HG02885 (cell line): Measurements from ENCODE around the gene RMND5B.
"Not testable (repeated sequence)": the region's sequence is repeated elsewhere in the genome, so short reads cannot be mapped to it uniquely, and the experiment has no call there.

ENCODE experiments used
- ATAC-seq: cut with Tn5 transposase; IDR thresholded peaks from one replicate; pipeline ENCODE4 v1.9.1; 2021; ENCODE audit warnings: mild to moderate bottlenecking; ENCODE audit not compliant: unreplicated experiment, poor library complexity

The RMND5B gene

DNA sequence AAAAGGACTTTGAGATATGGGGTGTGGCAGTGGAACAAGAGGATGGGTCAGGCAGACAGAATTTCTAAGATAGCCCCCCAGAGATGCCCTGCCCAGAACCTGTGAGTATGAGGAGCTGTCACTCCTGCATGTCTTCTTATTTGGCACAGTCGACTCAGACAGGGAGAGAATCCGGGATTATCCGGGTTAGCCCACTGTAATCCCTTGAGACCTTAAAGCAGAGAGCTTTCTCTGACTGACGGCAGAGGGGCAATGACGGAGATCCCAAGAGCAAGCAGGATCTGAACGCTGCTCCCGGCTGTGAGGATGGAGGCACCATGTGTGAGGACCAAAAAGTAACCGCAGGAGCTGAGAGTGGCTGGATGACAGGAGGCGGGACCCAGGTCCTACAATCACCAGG lies 31.7 kb downstream of the RMND5B start:
- ATAC-seq, result no peak

DNA sequence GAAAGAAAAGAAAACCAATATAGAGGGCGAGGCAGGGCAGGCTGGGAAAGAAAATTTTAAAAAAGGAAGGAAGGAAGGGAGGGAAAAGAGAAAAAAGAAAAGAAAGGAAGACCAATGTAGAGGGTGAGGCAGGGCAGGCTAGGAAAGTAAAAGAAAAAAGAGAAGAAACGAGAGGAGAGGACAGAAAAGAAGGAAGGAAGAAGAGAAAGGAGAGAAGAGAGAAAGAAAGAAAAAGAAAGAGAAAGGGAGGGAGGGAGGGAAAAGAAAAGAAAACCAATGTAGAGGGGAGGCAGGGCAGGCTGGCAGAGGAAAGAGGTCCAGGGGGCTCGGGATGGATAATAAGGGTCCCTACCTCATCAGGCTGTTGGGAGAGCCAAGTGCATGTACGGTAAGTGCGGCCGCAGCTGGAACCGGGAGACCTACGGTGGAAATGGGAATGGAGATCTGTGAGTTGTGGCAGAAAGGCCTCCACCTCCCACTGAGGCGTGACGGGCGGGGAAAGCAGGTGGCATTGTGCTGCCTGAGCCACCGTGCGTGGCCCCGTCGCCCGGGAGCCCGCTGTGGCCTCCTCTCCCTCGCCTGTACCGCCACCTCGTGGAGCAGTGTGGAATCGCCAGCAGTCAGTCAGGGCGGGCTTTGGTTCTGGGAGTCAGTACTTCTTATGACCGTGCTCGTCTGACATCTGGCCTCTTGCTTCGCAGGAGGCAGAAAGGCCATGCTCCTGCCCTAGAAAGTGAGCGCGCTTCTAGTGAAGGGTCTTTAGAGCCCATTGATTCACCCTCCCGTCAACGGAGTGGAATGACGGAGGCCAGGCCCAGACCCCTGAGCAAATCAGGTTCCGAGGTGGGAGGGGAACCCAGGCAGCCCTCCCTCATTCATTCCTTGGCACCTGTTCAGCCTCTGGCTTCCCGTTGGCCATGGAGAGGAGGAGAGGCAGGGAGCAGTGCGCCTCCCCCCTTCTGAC lies 33.2 kb downstream of the RMND5B start:
- ATAC-seq, result peak; percentile 79

DNA sequence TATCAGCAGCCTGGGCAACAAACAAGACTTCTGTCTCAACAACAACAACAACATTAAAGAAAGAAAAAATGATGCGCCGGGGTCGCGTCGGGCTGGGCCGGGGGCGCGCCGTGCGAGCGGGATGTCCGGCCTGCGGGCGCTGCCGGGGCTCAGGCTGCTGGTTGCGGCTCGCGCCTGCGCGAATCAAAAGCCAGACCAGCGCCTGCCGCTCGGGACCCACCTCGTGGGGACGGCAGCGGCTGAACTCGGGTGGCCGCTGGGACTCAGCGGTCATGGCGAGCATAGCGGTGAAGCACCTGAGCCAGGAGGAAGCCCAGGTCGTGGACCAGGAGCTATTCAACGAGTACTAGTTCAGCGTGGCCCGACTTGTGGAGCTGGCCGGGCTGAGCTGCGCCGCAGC lies 34.8 kb downstream of the RMND5B start:
- ATAC-seq, result no peak

DNA sequence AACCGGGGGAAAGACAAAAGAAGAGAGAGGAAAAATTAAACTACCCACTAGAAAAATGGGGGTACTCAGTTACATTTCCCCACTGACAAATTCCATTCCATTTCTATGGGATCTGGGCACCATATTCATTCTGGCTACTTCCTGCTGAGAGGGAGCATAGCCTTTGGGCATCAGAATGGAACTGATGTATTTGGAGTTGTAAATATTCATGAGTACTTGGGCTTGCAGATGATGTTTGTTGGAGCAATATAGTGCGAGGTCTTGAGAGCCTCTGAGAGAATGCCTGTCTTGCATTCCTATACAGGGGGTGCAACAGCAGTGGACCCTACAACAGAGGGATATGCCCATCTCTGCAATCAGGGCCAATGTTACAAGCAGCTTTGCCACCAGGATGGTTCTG lies 39.6 kb downstream of the RMND5B start:
- no peak for ATAC-seq

DNA sequence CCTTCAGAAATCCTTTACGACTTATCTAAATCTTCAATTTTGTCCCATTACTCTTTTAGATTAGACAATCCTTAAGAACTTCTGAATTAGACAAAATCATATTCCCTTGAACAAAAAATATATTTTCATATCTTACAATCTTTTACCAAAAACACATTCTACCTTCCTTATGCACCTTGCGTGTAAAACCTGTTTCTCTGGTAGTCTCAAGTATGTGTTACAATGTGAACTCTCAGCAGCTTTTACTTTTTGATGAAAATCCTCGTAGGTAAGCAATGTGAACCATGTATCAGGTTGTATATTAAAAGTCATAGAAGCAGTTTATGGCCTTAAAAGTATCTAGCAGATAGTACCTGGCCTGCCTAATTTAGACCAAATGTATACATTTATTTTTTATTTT lies 43.6 kb downstream of the RMND5B start:
- no peak for ATAC-seq

DNA sequence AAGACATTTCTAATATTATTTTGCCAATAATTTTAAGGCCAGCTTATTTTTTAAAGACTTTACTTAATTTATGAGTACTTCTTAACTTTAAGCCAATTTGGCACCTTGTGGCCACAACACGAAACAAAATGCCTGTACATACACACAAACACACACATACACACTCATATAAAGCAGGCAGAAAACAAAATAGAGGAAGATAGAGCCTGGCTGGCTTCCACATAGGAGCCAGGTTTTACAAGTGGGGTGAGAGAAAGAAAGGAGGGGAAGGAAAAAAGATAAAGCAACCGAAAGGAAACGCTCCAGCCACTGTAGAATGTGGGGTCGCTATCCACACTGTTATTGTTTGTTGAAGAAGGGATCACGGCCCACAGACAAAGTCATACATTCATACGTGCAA lies 46.0 kb downstream of the RMND5B start:
- no peak for ATAC-seq

DNA sequence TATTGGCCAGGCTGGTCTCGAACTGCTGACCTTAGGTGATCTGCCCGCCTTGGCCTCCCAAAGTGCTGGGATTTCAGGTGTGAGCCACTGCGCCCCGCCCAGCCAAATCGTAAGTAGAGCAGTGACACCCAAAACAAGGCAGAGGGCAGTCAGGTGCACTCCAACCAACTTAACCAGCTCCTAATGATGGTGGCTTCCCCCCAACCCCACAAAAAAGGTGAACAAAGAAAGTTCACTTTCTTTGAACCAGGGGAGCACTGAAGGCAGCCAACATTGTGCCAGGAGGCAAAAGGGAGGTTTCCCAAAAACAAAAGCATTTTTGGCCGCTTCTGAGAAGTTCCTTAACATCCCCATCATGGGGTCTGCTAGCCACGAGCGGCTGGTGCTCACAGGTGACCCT lies 46.8 kb downstream of the RMND5B start:
- ATAC-seq, result no peak

DNA sequence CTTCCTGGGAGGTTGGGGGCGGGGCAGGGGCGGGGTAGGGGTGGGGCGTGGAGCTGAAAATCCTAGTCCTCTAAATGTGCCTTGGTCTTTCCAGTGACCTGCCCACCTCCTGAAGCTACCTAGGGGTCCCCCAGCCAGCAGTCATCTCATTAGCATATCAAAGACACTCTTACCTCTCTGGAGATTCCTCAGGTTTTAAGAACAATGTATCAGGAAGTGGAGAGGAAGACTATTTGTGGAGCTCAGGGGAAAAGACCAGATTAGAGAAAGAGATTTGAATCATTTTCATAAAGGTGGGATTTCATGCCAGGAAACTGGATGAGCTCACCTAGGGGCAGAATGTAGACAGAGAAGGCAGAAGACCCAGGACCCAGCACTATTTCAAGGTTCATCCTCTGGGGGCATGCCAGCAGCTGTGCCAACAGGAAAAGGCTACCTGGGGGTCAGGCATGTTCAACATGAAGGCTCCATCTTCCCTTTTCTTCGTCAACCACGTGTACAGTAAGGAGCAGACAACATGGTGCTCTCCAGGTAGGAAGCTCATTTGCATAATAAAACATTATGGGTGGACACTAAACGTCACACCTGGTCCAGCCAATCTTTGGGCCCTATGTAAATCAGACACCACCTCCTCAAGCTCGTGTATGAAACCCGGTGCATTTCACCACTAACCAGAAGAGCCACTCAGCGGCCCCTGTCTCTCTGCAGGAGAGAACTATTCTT lies 49.5 kb downstream of the RMND5B start:
- ATAC-seq, result no peak

DNA sequence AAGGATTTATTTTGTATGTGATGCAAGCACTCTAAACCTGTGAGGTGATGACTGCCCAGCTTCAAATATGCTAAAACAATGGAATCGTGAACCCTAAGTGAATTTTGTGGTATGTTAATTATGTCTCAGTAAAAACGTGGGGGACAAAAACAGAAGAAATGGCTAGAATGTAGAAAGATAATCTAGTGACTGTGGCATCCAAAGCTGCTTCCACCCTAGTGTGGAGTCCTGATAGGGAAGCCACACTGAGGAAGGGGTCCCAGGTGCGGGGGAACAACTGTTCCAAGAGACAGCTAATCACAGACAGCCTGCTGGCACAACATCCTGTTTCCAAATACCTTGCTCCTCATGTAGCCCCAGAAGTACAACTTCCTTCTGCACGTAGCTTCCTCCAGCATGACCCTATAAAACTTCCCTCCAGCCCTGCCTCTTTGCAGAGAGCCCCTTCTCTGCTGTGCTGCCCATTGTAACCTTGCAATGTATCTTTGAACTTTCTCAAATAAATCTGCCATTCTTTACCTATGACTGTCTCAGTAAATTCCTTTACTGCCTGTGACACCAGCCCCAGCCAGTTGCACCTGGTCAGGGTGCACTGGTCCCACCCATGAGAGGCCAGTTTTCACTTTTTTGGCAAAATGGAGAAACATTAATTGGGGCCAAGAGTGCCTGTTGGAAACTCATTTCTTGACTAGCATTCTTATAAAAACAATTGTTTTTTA lies 51.5 kb downstream of the RMND5B start:
- no peak for ATAC-seq

DNA sequence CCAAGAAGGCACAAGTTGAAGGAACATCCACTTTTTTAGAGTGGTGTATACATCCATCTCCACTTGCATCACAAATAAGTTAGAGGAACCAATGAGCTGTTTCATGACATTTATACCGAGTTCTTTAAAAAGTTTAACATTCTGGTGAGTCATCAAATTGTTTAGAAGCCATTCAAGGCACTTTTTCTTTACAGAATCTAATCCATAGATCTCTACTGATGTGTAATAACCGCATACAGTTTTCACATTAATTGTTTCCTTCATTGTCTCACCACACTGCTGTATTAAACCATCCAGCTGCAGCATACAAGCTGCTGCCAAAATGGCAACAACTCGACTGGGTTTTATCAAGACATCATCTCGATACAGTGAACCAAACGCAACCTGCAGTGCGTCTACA lies 55.6 kb downstream of the RMND5B start:
- ATAC-seq, result no peak

DNA sequence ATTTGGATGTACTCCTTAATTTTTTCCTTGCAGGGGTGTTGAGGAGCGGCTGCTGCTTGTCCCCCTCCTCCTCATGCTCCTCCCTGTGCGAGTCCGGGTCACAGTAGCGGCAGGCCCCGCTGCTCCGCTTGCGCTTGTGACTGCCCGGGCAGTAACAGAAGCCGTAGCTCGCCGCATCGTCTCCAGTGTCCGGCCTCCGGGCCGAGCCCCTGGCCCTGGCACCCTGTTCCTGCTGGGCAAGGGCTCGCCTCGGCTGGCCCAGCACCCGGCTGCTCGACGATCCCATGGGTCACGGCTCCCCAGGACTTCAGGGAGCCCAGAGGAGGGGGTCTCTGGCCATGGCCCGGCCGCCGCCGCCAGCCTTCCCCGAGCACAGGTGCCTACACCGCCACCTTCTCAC lies 56.2 kb downstream of the RMND5B start, which contains the start of gene GMCL2:
TSS of gene GMCL2 (minus strand) at position 358 of the 400 bp plus-strand sequence. CDS start at position 286, 72 bp downstream.
- ATAC-seq, result no peak

DNA sequence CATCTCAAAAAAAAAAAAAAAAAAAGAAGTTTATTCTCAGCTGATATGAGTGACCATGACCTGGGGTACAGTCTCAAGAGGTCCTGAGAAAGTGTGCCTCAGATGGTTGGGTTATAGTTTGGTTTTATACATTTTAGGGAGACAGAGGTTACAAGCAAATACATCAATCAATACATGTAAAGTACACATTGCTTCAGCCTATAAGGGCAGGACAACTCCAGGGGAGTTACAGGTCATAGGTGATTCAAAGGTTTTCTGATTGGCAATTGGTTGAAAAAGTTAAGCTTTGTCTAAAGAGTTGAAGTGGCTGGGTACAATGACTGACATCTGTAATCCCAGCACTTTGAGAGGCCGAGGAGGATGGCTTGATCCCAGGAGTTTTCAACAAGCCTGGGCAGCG lies 58.6 kb downstream of the RMND5B start:
- no peak for ATAC-seq

DNA sequence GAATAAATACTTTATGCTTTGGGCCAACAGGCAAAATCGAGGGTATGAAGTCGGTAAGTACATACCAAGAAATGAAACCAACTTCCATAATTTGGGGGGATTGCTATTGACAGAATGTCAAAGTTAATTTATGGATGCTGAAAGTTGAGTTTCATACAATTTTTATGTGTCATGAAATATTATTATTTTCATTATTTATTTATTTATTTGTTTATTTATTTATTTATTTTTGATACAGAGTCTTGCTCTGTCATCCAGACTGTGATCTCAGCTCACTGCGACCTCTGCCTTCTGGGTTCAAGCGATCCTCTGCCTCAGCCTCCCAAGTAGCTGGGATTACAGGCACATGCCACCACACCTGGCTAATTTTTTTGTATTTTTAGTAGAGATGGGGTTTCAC lies 60.8 kb downstream of the RMND5B start:
- no peak for ATAC-seq

DNA sequence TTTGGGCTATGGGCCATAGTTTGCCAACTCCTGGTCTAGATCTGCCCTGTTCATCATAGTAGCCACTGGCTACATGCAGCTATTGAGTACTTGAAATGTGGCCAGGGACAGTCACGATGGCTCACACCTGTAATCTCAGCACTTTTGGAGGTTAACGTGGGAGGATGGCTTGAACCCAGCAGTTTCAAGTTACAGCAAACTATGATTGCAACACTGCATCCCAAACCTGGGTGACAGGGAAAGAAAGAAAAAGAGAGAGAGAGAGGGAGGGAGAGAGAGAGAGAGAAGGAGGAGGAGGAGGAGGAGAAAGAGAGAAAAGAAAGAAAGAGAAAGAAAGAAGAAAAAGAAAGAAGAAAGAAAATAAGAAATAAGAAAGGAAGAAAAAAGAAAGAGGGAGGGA lies 61.4 kb downstream of the RMND5B start:
- ATAC-seq, result no peak

DNA sequence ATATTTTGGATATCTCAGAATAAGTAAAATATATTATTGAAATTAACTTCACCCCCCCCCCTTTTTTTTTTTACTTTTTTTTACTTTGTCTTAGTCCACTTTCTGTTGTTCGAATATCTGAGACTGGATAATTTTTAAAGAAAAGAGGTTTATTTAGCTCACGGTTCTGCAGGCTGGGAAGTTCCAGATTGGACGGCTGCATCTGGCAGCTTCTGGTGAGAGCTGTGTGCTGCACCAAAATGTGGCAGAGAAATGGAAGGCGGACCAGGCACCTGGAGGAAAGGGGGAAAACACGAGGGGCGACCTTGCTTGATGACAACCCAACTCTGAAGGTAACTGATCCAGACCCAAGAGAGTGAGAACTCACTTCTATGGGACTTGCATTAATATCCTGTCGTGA lies 62.0 kb downstream of the RMND5B start:
- ATAC-seq, result no peak

DNA sequence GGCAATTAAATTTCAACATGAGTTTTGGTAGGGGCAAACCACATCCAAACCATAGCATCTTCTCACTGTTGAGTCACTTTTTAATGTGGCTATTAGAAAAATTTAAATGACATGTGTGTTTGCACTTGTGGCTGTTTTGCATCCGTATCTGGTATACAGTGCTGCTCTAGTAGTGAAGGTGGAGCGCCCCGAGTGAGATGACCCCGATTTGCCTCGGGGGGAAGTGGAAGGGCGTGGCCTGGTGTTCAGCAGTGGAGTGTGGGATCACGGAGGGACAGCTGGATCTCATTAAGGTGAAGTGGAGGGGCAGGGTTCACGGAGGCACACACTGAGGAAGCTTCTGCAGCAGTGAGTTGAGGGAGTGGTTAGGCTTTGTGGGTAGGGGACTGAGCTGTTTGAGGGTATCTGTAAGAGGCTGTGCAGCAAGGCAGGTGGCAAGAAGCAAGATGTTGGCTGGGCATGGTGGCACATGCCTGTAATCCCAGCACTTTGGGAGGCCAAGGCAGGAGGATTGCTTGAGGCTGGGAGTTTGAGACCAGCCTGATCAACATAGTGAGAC lies 62.5 kb downstream of the RMND5B start:
- ATAC-seq, result no peak

DNA sequence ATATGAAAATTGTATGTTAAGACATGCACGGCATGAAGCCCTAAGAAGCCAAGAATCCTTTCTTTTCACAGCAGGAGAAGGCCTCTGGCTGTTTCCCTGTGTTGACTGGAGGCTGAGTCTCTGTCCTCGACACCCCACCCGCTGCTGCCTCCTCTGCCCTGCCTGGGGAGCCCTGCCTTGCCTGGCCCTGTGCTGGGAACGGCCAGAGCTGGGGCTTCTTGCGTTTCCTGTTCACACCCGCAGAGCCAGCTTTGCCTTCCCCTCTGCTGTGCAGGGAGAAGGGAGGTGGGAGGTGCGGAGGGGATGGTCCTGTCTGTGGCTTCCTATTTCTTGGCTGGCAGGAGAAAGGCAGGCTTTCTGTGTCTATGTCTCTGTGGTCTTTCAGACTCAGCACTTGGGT lies 63.2 kb downstream of the RMND5B start:
- ATAC-seq, result no peak

DNA sequence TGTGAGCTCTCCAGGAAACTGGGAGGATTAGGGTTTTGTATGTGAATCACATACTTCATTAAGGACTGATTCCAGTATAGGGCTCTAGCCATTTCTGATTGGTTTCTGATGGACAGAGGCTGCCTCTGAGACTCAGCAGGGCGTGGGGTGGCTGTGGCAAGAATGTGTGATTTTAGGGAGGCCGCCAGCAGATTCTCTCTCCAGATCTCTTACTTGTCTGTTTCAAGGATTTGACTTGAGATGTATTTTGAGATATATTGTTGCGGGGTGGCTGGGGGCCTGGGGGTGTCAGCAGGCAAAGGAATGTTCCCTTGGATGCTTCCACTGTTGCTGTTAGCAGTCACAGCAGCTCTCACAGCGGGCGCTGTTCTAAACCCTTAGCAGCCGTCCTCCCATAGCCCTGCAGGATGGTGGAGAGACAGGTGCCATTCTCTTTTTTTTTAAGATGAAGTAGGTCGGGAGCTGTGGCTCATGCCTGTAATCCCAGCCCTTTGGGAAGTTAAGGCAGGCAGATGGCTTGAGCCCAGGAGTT lies 65.5 kb downstream of the RMND5B start:
- no peak for ATAC-seq

DNA sequence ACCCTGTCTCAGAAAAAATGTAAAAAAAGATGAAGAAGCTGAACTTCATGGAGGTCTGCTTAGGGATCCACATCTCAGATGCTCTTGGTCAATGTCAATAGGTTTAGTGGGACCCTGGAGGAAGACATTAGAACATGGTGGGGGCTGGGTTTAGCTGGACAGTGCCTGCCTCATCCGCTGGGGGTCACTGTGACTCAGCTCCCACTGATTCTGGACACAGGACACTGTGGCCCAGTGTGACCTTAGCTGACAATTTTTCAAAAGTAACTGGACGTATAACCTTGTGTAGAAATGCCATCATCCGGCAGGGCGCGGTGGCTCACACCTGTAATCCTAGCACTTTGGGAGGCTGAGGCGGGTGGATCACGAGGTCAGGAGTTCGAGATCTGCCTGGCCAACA lies 66.2 kb downstream of the RMND5B start:
- no peak for ATAC-seq

DNA sequence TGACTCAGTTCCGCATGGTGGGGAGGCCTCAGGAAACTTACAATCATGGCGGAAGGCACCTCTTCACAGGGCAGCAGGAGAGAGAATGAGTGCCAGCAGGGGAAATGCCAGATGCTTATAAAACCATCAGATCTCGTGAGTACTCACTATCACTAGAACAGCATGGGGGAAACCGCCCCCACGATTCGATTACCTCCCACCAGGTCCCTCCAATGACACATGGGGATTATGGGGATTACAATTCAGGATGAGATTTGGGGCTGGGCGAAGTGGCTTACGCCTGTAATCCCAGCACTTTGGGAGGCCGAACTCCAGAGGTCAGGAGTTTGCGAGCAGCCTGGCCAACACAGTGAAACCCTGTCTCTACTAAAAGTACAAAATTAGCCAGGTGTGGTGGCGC lies 67.3 kb downstream of the RMND5B start:
- ATAC-seq, result not testable (repeated sequence)
